Stimulated activated CD8-positive, alpha-beta memory T cell treated with anti-CD3 and anti-CD28 coated beads, Interleukin-12 subunit alpha, Interleukin-12 subunit beta, amount 100 ng/mL, for 4 hours (primary cell): Measurements from ENCODE around the gene GAB2.

Experiments
- DNase-seq: peaks from one replicate; pipeline ENCODE4 v3.0.0-alpha.2; 2020; ENCODE audit warnings: low read depth

GAB2 gene

GRCh38 chr11:78203184-78203583, 214.4 kb downstream of the GAB2 start:
- DNase-seq: no peak

GRCh38 chr11:78202733-78203167, 214.9 kb downstream of the GAB2 start:
- DNase-seq: peak; percentile 23

- no peak for DNase-seq
These were observed 216.4 kb downstream of the GAB2 start for GRCh38 chr11:78201096-78201818.

- no peak for DNase-seq
These were observed 217.1 kb downstream of the GAB2 start for GRCh38 chr11:78200553-78200952.

GRCh38 chr11:78200061-78200460, 217.6 kb downstream of the GAB2 start:
- no peak for DNase-seq

GRCh38 chr11:78199653-78200015, 218.0 kb downstream of the GAB2 start:
- DNase-seq: no peak

- DNase-seq: no peak
These were observed 218.5 kb downstream of the GAB2 start for GRCh38 chr11:78199015-78199652.

GRCh38 chr11:78197816-78198215, 219.8 kb downstream of the GAB2 start:
- no peak for DNase-seq

- no peak for DNase-seq
These were observed 220.9 kb downstream of the GAB2 start for GRCh38 chr11:78196661-78197091.

- DNase-seq: no peak
These were observed 221.6 kb downstream of the GAB2 start for GRCh38 chr11:78195917-78196560.

GRCh38 chr11:78194490-78194889, 223.1 kb downstream of the GAB2 start:
- DNase-seq: no peak

GRCh38 chr11:78193806-78194205, 223.8 kb downstream of the GAB2 start:
- DNase-seq: no peak

- no peak for DNase-seq
These were observed 224.7 kb downstream of the GAB2 start for GRCh38 chr11:78192911-78193351.

- DNase-seq: no peak
These were observed 225.3 kb downstream of the GAB2 start for GRCh38 chr11:78192223-78192719.

- DNase-seq: no peak
These were observed 226.6 kb downstream of the GAB2 start for GRCh38 chr11:78190871-78191538.

GRCh38 chr11:78190374-78190773, 227.2 kb downstream of the GAB2 start:
- DNase-seq: no peak

GRCh38 chr11:78189851-78190250, 227.8 kb downstream of the GAB2 start:
- DNase-seq: no peak

GRCh38 chr11:78189174-78189724, 228.4 kb downstream of the GAB2 start:
- DNase-seq: no peak

- peak; percentile 84 for DNase-seq
These were observed 229.1 kb downstream of the GAB2 start, which contains the start of the genes KCTD21 and USP35 for GRCh38 chr11:78188286-78189173. TSS of gene KCTD21 (minus strand) at chr11:78188626. CDS start at chr11:78174554, 14,072 bp downstream. TSS of gene USP35 (plus strand) at chr11:78188919. CDS start at chr11:78196246, 7,327 bp downstream.

GRCh38 chr11:78187366-78188285, 230.0 kb downstream of the GAB2 start:
- DNase-seq: peak; percentile 74
